Upper lobe of left lung (tissue), 4 donors: Measurements from ENCODE around the gene HTR6.
"Not testable (repeated sequence)": the region's sequence is repeated elsewhere in the genome, so short reads cannot be mapped to it uniquely, and the experiment has no call there.

Experiments
- EP300 ChIP-seq, 4 donors: sonication (generic); formaldehyde crosslinking; IDR thresholded peaks; one replicate each; pipeline ENCODE4 v1.5.1; 2017; ENCODE audit warnings: antibody characterized with exemption in 4 of 4, control low read depth in 2 of 4
- POLR2A ChIP-seq, 4 donors: fragments of 450-650 bp; IDR thresholded peaks; one replicate each; pipeline ENCODE4 v1.5.1; 2016 to 2017; ENCODE audit warnings: antibody characterized with exemption in 4 of 4, mild to moderate bottlenecking in 2 of 4
- TF ChIP-seq, protein P1 (sequence below), 6 experiments: fragments of 450-650 bp in 4 of 6; fragments of 200-600 bp in 2 of 6; sonication (generic) in 2 of 6; IDR thresholded peaks; one replicate each; pipeline ENCODE4 v1.5.1; 2016 to 2019; ENCODE audit warnings: antibody characterized with exemption in 6 of 6

DNA sequence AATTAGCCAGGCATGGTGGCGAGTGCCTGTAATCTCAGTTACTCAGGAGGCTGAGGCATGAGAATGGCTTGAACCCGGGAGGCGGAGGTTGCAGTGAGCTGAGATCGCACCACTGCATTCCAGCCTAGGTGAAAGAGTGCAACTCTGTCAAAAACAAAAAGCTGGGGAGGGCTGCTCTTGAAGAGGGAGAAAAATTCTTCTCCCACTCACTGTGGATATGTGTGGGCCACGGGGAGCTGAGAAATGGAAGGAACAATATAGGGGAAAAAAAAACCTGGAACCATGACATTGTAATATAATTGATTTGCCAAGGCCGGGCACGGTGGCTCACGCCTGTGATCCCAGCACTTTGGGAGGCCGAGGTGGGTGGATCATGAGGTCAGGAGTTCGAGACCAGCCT, 27.9 kb upstream of the HTR6 start:
- TF ChIP-seq, protein P1, sequence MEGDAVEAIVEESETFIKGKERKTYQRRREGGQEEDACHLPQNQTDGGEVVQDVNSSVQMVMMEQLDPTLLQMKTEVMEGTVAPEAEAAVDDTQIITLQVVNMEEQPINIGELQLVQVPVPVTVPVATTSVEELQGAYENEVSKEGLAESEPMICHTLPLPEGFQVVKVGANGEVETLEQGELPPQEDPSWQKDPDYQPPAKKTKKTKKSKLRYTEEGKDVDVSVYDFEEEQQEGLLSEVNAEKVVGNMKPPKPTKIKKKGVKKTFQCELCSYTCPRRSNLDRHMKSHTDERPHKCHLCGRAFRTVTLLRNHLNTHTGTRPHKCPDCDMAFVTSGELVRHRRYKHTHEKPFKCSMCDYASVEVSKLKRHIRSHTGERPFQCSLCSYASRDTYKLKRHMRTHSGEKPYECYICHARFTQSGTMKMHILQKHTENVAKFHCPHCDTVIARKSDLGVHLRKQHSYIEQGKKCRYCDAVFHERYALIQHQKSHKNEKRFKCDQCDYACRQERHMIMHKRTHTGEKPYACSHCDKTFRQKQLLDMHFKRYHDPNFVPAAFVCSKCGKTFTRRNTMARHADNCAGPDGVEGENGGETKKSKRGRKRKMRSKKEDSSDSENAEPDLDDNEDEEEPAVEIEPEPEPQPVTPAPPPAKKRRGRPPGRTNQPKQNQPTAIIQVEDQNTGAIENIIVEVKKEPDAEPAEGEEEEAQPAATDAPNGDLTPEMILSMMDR (IDR thresholded peaks at IDR 0.05): not testable (repeated sequence)
- not testable (repeated sequence) for TF ChIP-seq EP300, POLR2A (IDR thresholded peaks at IDR 0.05)
